Measurements from ENCODE around the gene COL23A1.

DNA sequence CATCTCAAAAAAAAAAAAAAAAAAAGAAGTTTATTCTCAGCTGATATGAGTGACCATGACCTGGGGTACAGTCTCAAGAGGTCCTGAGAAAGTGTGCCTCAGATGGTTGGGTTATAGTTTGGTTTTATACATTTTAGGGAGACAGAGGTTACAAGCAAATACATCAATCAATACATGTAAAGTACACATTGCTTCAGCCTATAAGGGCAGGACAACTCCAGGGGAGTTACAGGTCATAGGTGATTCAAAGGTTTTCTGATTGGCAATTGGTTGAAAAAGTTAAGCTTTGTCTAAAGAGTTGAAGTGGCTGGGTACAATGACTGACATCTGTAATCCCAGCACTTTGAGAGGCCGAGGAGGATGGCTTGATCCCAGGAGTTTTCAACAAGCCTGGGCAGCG, 400.8 kb downstream of the COL23A1 start:
- TF ChIP-seq, protein P1, sequence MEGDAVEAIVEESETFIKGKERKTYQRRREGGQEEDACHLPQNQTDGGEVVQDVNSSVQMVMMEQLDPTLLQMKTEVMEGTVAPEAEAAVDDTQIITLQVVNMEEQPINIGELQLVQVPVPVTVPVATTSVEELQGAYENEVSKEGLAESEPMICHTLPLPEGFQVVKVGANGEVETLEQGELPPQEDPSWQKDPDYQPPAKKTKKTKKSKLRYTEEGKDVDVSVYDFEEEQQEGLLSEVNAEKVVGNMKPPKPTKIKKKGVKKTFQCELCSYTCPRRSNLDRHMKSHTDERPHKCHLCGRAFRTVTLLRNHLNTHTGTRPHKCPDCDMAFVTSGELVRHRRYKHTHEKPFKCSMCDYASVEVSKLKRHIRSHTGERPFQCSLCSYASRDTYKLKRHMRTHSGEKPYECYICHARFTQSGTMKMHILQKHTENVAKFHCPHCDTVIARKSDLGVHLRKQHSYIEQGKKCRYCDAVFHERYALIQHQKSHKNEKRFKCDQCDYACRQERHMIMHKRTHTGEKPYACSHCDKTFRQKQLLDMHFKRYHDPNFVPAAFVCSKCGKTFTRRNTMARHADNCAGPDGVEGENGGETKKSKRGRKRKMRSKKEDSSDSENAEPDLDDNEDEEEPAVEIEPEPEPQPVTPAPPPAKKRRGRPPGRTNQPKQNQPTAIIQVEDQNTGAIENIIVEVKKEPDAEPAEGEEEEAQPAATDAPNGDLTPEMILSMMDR (IDR thresholded peaks at IDR 0.05): no peak
- TF ChIP-seq HDAC2 (IDR thresholded peaks at IDR 0.05): no peak
- no peak for TF ChIP-seq POLR2A (IDR thresholded peaks at IDR 0.05; ENCODE audit: low read length)
- TF ChIP-seq, protein P2, sequence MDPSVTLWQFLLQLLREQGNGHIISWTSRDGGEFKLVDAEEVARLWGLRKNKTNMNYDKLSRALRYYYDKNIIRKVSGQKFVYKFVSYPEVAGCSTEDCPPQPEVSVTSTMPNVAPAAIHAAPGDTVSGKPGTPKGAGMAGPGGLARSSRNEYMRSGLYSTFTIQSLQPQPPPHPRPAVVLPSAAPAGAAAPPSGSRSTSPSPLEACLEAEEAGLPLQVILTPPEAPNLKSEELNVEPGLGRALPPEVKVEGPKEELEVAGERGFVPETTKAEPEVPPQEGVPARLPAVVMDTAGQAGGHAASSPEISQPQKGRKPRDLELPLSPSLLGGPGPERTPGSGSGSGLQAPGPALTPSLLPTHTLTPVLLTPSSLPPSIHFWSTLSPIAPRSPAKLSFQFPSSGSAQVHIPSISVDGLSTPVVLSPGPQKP (IDR thresholded peaks at IDR 0.05; ENCODE audit: low read depth, low read length): no peak
- TF ChIP-seq POLR2AphosphoS2 (conservative IDR thresholded peaks at IDR 0.05; ENCODE audit: low read length): no peak
- no peak for TF ChIP-seq FOSL2 (IDR thresholded peaks at IDR 0.05)
- no peak for TF ChIP-seq FOSL2 (CRISPR knock-in tag; IDR thresholded peaks at IDR 0.05)
- TF ChIP-seq ZFP36 (IDR thresholded peaks at IDR 0.05; ENCODE audit: borderline replicate concordance, partially characterized antibody): no peak
- TF ChIP-seq BHLHE40 (IDR thresholded peaks at IDR 0.05; ENCODE audit: low read depth, low read length): no peak

Data from A549 (cell line).